ENCODE measurements around the gene CREB5.

DNA sequence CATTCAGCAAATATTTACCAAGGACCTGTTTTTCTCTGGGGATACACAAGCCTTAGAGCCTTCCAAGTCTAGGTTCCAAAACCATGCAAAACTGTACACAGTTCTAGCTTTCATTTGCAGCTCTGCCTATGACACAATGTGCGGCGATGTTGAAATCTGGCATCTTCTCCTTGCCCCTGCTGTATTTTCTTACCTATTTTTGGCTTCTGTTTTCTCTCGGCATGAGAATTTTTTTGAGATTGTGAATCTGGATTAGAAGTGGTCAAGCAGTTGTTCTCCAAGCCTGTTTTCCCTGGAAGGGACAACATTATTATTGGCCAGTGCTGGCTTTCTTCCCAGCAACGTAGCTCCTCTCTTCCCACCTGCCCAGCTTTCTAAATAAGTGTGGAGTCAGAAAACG, 176.3 kb downstream of the CREB5 start:
- TF ChIP-seq CTCF (conservative IDR thresholded peaks at IDR 0.05) = no peak
- no peak for TF ChIP-seq EZH2 (IDR thresholded peaks at IDR 0.05; ENCODE audit: low read depth)
